Measurements from ENCODE around the gene URB2.

GRCh38 chr1:229661022-229661877 is 35.2 kb downstream of the URB2 start:
- TF ChIP-seq PAX5 (IDR thresholded peaks at IDR 0.05; ENCODE audit: borderline replicate concordance, low read depth, low read length): no peak
- no peak for TF ChIP-seq POLR2A (IDR thresholded peaks at IDR 0.05; ENCODE audit: low read depth, low read length)

All from GM12878 (cell line).